A549 (cell line): ENCODE data around the gene SLC5A8. TPM values are rescaled to one million over a fixed set of nuclear protein-coding genes. Genes with fewer than 3 reads are reported as not detected.
"Not testable (repeated sequence)": the region's sequence is repeated elsewhere in the genome, so short reads cannot be mapped to it uniquely, and the experiment has no call there.

ENCODE experiments used
- ATAC-seq, 2 experiments: fragments of 200-7000 bp in 1 of 2; fragments of >200 bp in 1 of 2; cut with Nextera tagmentation in 1 of 2; cut with Tn5 transposase in 1 of 2; 3 replicates each; pipeline versions ENCODE4 v1.8.0 to v1.9.1; 2018 to 2020; ENCODE audit warnings: mild to moderate bottlenecking in 1 of 2, moderate library complexity in 1 of 2
- CTCF ChIA-PET: fragments of 300-600 bp; sonication (Branson Sonifier 250); formaldehyde crosslinking; extraction: SDS; loops from one replicate; lab custom pipeline; 2021; ENCODE audit warnings: antibody characterized with exemption, inconsistent platforms; lab: Yijun Ruan, JAX
- POLR2A ChIA-PET: fragments of 350-600 bp; formaldehyde crosslinking; extraction: SDS; loops from one replicate; lab custom pipeline; 2021; ENCODE audit warnings: antibody characterized with exemption, inconsistent platforms; lab: Yijun Ruan, JAX
- DNase-seq, 2 experiments: peaks; one replicate each; pipeline versions ENCODE4 v3.0.0 to v3.0.0-alpha.2; 2011 to 2016; ENCODE audit warnings: low read depth in 1 of 2, low spot score in 1 of 2
- FAIRE-seq: peaks from 2 replicates; lab custom pipeline; 2011; peaks lifted over from hg19 to GRCh38; lab: Jason Lieb, UNC
- H3K27ac ChIP-seq, 2 experiments: fragments of >200 bp; sonication (Bioruptor Twin); formaldehyde crosslinking; 3 replicates each; pipeline ENCODE4 v1.5.1; 2016 to 2017
- H3K4me1 ChIP-seq: fragments of >200 bp; sonication (Bioruptor Twin); formaldehyde crosslinking; 3 replicates; pipeline ENCODE4 v1.6.1; 2016
- H3K4me2 ChIP-seq: fragments of >200 bp; sonication (Bioruptor Twin); formaldehyde crosslinking; 3 replicates; pipeline ENCODE4 v1.6.1; 2016
- H3K4me3 ChIP-seq: fragments of >200 bp; sonication (Bioruptor Twin); formaldehyde crosslinking; 3 replicates; pipeline ENCODE4 v1.5.1; 2016
- H3K9me3 ChIP-seq: fragments of >200 bp; sonication (Bioruptor Twin); formaldehyde crosslinking; 3 replicates; pipeline ENCODE4 v1.6.1; 2016
- BHLHE40 ChIP-seq: IDR thresholded peaks from 2 replicates; pipeline ENCODE4 v1.6.1; 2012; ENCODE audit warnings: low read depth, low read length, inconsistent platforms
- CBX8 ChIP-seq: fragments of 200-600 bp; sonication (generic); IDR thresholded peaks from 2 replicates; pipeline ENCODE4 v1.6.1; 2016
- CEBPB ChIP-seq, 2 experiments: fragments of >200 bp in 1 of 2; sonication (Bioruptor Twin) in 1 of 2; formaldehyde crosslinking in 1 of 2; IDR thresholded peaks; 2 replicates each; pipeline ENCODE4 v1.6.1; 2012 to 2016
- CHD2 ChIP-seq: fragments of 150-350 bp; IDR thresholded peaks from 2 replicates; pipeline ENCODE4 v1.6.1; 2014; ENCODE audit warnings: low read length; ENCODE audit not compliant: partially characterized antibody
- EHF ChIP-seq: fragments of 250-450 bp; sonication (Bioruptor Pico); IDR thresholded peaks from 2 replicates; pipeline ENCODE4 v1.5.0; 2020; ENCODE audit warnings: mild to moderate bottlenecking
- EHMT2 ChIP-seq: fragments of 200-600 bp; sonication (generic); IDR thresholded peaks from 2 replicates; pipeline ENCODE4 v1.6.1; 2016; ENCODE audit warnings: antibody characterized with exemption, low read depth, mild to moderate bottlenecking, moderate library complexity
- ESRRA ChIP-seq: fragments of 150-350 bp; IDR thresholded peaks from 2 replicates; pipeline ENCODE4 v1.6.1; 2014; ENCODE audit warnings: mild to moderate bottlenecking, low read length, borderline replicate concordance
- FOSB ChIP-seq: fragments of 250-450 bp; sonication (Bioruptor Pico); IDR thresholded peaks from 2 replicates; pipeline ENCODE4 v1.5.0; 2020; ENCODE audit warnings: mild to moderate bottlenecking, moderate library complexity
- FOSL2 ChIP-seq, 2 experiments: fragments of 450-650 bp in 1 of 2; fragments of >200 bp in 1 of 2; sonication (Bioruptor Twin) in 1 of 2; formaldehyde crosslinking; IDR thresholded peaks; 2 replicates each; pipeline versions ENCODE4 v1.5.0 to v1.6.1; 2016 to 2020; ENCODE audit warnings: mild to moderate bottlenecking in 1 of 2, moderate library complexity in 1 of 2
- FOXS1 ChIP-seq: fragments of 250-450 bp; sonication (Bioruptor Pico); IDR thresholded peaks from 2 replicates; pipeline ENCODE4 v1.5.0; 2020; ENCODE audit warnings: mild to moderate bottlenecking, moderate library complexity
- GATA3 ChIP-seq: IDR thresholded peaks from 2 replicates; pipeline ENCODE4 v1.6.1; 2012; ENCODE audit warnings: borderline replicate concordance
- HOXA7 ChIP-seq: fragments of 250-450 bp; sonication (Bioruptor Pico); IDR thresholded peaks from 2 replicates; pipeline ENCODE4 v1.5.0; 2020; ENCODE audit warnings: mild to moderate bottlenecking, moderate library complexity
- HOXB5 ChIP-seq: fragments of 250-450 bp; sonication (Bioruptor Pico); IDR thresholded peaks from 2 replicates; pipeline ENCODE4 v1.5.0; 2020; ENCODE audit warnings: mild to moderate bottlenecking, moderate library complexity
- JUN ChIP-seq, 2 experiments: fragments of >200 bp; sonication (Bioruptor Twin); formaldehyde crosslinking; IDR thresholded peaks; 2 replicates in 1 of 2; 3 replicates in 1 of 2; pipeline ENCODE4 v1.6.1; 2016 to 2017
- KDM5A ChIP-seq: fragments of 200-600 bp; sonication (generic); IDR thresholded peaks from 2 replicates; pipeline ENCODE4 v1.6.1; 2016; ENCODE audit warnings: antibody characterized with exemption, mild to moderate bottlenecking
- MAFK ChIP-seq: fragments of 450-650 bp; IDR thresholded peaks from 2 replicates; pipeline ENCODE4 v1.6.1; 2014; ENCODE audit not compliant: partially characterized antibody
- PHF8 ChIP-seq: fragments of 200-600 bp; sonication (generic); IDR thresholded peaks from 2 replicates; pipeline ENCODE4 v1.6.1; 2016; ENCODE audit warnings: low read depth, mild to moderate bottlenecking, antibody characterized with exemption, moderate library complexity, borderline replicate concordance
- POLR2AphosphoS2 ChIP-seq: conservative IDR thresholded peaks from 2 replicates; pipeline ENCODE4 v1.6.1; 2012; ENCODE audit warnings: low read length, improper control_type of control experiment, inconsistent platforms
- RAD21 ChIP-seq, 2 experiments: fragments of >200 bp in 1 of 2; sonication (Bioruptor Twin) in 1 of 2; formaldehyde crosslinking in 1 of 2; IDR thresholded peaks in 1 of 2; conservative IDR thresholded peaks in 1 of 2; 2 replicates in 1 of 2; 3 replicates in 1 of 2; pipeline ENCODE4 v1.6.1; 2012 to 2018; ENCODE audit warnings: inconsistent platforms in 1 of 2
- TP53 ChIP-seq: fragments of 250-450 bp; sonication (Bioruptor Pico); IDR thresholded peaks from 2 replicates; pipeline ENCODE4 v1.5.0; 2021; ENCODE audit warnings: mild to moderate bottlenecking, moderate library complexity
- ZC3H11A ChIP-seq: fragments of 450-650 bp; IDR thresholded peaks from 2 replicates; pipeline ENCODE4 v1.6.1; 2014; ENCODE audit warnings: antibody characterized with exemption, mild to moderate bottlenecking
- WGBS: methylation state at CpG from one replicate; pipeline ENCODE4 v1.1.6; 2017; ENCODE audit errors: missing lambda C conversion rate; 5-methylcytosine and 5-hydroxymethylcytosine counted together
- polyA plus RNA-seq, 4 experiments: library from polyadenylated mRNA; depleted of rRNA in 3 of 4; stranded (reverse); fragments of >200 nt; fragmentation: RNase III in 1 of 4; extraction: RNeasy Plus Mini Kit Qiagen cat#74134 plus additional on column Dnase treatment in 1 of 4; gene quantifications; 2 replicates in 3 of 4; 3 replicates in 1 of 4; pipeline ENCODE4 v1.2.3, GENCODE V29; 2011 to 2017
- TF ChIP-seq, protein P1 (sequence below): fragments of 200-600 bp; sonication (generic); IDR thresholded peaks from 2 replicates; pipeline ENCODE4 v1.6.1; 2016; ENCODE audit warnings: antibody characterized with exemption, mild to moderate bottlenecking, moderate library complexity
- TF ChIP-seq, protein P2 (sequence below): IDR thresholded peaks from 2 replicates; pipeline ENCODE4 v1.6.1; 2012
- TF ChIP-seq, protein P3 (sequence below): fragments of >200 bp; sonication (Bioruptor Twin); formaldehyde crosslinking; IDR thresholded peaks from 3 replicates; pipeline ENCODE4 v1.6.1; 2016
- TF ChIP-seq, protein P4 (sequence below): fragments of 250-450 bp; sonication (Bioruptor Pico); IDR thresholded peaks from 2 replicates; pipeline ENCODE4 v1.5.0; 2021; ENCODE audit warnings: mild to moderate bottlenecking, moderate library complexity, borderline replicate concordance

SLC5A8 gene
- polyA plus RNA-seq, 2 of the 4 experiments (the other 2 are of a cell fraction): not detected

DNA sequence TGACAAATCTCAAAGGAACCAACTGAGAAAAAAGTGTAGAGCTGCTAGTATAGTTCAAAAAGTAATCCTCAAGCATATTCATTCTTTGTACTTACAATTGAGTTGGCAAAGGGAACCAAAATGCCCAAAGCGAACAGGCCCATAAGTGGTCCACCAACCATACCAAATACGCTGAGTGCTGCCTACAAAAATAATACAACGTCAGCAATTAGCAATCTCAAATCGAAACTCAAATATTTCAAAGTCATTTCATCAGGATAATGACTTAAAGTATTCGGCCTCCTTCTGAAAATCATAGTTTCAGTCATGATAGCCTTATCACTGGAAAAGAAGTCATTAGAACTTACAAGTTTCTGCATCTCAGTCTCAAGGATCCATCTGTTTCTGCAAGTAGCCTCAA, 42.0 kb downstream of the SLC5A8 start:
- Histone ChIP-seq H3K4me1 (no peaks in the 10 kb centered on the region), H3K27ac (no peak overlapping the region), H3K4me3 (no peak overlapping the region), H3K4me2 (no peak overlapping the region), H3K9me3 (no peaks in the 10 kb centered on the region)
- ATAC-seq: no peak
- TF ChIP-seq KDM5A: no peak
- TF ChIP-seq, protein P1, sequence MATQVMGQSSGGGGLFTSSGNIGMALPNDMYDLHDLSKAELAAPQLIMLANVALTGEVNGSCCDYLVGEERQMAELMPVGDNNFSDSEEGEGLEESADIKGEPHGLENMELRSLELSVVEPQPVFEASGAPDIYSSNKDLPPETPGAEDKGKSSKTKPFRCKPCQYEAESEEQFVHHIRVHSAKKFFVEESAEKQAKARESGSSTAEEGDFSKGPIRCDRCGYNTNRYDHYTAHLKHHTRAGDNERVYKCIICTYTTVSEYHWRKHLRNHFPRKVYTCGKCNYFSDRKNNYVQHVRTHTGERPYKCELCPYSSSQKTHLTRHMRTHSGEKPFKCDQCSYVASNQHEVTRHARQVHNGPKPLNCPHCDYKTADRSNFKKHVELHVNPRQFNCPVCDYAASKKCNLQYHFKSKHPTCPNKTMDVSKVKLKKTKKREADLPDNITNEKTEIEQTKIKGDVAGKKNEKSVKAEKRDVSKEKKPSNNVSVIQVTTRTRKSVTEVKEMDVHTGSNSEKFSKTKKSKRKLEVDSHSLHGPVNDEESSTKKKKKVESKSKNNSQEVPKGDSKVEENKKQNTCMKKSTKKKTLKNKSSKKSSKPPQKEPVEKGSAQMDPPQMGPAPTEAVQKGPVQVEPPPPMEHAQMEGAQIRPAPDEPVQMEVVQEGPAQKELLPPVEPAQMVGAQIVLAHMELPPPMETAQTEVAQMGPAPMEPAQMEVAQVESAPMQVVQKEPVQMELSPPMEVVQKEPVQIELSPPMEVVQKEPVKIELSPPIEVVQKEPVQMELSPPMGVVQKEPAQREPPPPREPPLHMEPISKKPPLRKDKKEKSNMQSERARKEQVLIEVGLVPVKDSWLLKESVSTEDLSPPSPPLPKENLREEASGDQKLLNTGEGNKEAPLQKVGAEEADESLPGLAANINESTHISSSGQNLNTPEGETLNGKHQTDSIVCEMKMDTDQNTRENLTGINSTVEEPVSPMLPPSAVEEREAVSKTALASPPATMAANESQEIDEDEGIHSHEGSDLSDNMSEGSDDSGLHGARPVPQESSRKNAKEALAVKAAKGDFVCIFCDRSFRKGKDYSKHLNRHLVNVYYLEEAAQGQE: no peak
- peak; percentile 89 for TF ChIP-seq MAFK
- FAIRE-seq: no peak
- no peak for DNase-seq
- 7% methylated on average over 5 of the region's 5 CpGs for WGBS
- CTCF ChIA-PET: no interaction called here
- POLR2A ChIA-PET: no interaction called here

DNA sequence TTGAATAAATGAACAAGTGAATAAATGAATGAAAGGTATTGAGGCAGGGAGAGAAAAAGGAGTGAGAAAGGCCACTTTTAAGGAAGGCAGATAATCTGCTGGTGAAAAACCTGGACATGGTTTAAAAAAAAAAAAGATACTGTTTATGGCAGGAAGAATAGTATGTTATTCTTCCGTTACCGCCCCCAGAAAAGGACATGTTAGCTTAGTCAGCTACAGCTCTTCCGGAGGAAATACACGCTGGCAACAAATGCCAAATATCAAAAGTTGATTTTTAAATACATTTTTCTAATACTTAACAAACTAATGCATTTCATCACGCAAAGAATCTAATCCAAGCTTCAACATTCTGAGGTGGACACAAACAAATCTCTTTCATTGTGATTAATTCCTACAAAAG, 43.2 kb downstream of the SLC5A8 start:
- ChIA-PET CTCF (interaction anchor here (0.5 to 0.9 kb wide), 2 partner anchors 25 to 255 kb away, joined by 3 to 4 read pairs; no protein-coding TSS in a partner anchor), POLR2A (no interaction called here)
- no peak overlapping the region for H3K4me3 ChIP-seq
- no peak overlapping the region for H3K27ac ChIP-seq
- no peaks in the 10 kb centered on the region for H3K4me1 ChIP-seq
- no peak for ATAC-seq
- DNase-seq: no peak
- H3K4me2 ChIP-seq: no peak overlapping the region
- 28% methylated on average over 5 of the region's 5 CpGs for WGBS
- FAIRE-seq: no peak
- no peaks in the 10 kb centered on the region for H3K9me3 ChIP-seq
- TF ChIP-seq JUN (IDR thresholded peaks at IDR 0.05) (no peak), EHF (CRISPR knock-in tag) (no peak), FOSB (no peak), CHD2 (no peak), BHLHE40 (no peak), KDM5A (no peak), HOXA7 (CRISPR knock-in tag) (no peak), PHF8 (no peak), CBX8 (no peak), TP53 (no peak), CEBPB (IDR thresholded peaks at IDR 0.05) (no peak), ESRRA (no peak), GATA3 (no peak), POLR2AphosphoS2 (no peak)
- TF ChIP-seq, protein P2, sequence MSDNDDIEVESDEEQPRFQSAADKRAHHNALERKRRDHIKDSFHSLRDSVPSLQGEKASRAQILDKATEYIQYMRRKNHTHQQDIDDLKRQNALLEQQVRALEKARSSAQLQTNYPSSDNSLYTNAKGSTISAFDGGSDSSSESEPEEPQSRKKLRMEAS: no peak
- TF ChIP-seq, protein P3, sequence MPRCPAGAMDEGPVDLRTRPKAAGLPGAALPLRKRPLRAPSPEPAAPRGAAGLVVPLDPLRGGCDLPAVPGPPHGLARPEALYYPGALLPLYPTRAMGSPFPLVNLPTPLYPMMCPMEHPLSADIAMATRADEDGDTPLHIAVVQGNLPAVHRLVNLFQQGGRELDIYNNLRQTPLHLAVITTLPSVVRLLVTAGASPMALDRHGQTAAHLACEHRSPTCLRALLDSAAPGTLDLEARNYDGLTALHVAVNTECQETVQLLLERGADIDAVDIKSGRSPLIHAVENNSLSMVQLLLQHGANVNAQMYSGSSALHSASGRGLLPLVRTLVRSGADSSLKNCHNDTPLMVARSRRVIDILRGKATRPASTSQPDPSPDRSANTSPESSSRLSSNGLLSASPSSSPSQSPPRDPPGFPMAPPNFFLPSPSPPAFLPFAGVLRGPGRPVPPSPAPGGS: no peak

DNA sequence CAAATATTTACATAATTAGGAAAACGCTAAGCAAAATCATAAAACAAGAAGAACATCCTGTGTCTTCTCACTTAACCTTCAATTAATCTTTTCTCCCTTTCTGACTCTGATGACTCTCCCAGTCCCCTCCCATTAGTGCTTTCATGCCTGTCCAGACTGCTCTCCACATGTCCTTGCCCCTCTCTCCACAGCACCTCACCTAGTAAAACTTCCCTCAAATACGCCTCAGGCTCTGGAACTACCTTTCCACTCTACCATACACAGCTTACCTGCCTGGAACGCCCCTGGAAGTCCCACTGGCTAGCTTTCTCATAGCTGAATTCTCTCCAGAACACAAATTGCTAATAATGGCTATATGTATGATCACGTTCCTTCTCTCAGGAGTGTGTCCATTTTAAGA, 44.7 kb downstream of the SLC5A8 start:
- no peak for ATAC-seq
- H3K27ac ChIP-seq: no peak overlapping the region
- H3K9me3 ChIP-seq: no peaks in the 10 kb centered on the region
- CTCF ChIA-PET: no interaction called here
- 4% methylated on average over 4 of the region's 4 CpGs for WGBS
- H3K4me2 ChIP-seq: no peak overlapping the region
- H3K4me3 ChIP-seq: no peak overlapping the region
- POLR2A ChIA-PET: no interaction called here
- no peak for FAIRE-seq
- no peak for TF ChIP-seq ZC3H11A
- no peak for TF ChIP-seq FOXS1 (CRISPR knock-in tag)
- no peak for TF ChIP-seq RAD21 (conservative IDR thresholded peaks at IDR 0.05 in 1 of 2, IDR thresholded peaks at IDR 0.05 in 1 of 2)
- TF ChIP-seq MAFK: no peak
- no peak for TF ChIP-seq TP53
- TF ChIP-seq HOXB5 (CRISPR knock-in tag): no peak
- no peak for TF ChIP-seq FOSL2 (IDR thresholded peaks at IDR 0.05)
- TF ChIP-seq FOSL2 (CRISPR knock-in tag; IDR thresholded peaks at IDR 0.05): no peak
- no peak for TF ChIP-seq PHF8
- TF ChIP-seq, protein P4, sequence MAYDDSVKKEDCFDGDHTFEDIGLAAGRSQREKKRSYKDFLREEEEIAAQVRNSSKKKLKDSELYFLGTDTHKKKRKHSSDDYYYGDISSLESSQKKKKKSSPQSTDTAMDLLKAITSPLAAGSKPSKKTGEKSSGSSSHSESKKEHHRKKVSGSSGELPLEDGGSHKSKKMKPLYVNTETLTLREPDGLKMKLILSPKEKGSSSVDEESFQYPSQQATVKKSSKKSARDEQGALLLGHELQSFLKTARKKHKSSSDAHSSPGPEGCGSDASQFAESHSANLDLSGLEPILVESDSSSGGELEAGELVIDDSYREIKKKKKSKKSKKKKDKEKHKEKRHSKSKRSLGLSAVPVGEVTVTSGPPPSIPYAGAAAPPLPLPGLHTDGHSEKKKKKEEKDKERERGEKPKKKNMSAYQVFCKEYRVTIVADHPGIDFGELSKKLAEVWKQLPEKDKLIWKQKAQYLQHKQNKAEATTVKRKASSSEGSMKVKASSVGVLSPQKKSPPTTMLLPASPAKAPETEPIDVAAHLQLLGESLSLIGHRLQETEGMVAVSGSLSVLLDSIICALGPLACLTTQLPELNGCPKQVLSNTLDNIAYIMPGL: no peak
- TF ChIP-seq EHMT2: no peak
- no peak for DNase-seq
- H3K4me1 ChIP-seq: no peaks in the 10 kb centered on the region

DNA sequence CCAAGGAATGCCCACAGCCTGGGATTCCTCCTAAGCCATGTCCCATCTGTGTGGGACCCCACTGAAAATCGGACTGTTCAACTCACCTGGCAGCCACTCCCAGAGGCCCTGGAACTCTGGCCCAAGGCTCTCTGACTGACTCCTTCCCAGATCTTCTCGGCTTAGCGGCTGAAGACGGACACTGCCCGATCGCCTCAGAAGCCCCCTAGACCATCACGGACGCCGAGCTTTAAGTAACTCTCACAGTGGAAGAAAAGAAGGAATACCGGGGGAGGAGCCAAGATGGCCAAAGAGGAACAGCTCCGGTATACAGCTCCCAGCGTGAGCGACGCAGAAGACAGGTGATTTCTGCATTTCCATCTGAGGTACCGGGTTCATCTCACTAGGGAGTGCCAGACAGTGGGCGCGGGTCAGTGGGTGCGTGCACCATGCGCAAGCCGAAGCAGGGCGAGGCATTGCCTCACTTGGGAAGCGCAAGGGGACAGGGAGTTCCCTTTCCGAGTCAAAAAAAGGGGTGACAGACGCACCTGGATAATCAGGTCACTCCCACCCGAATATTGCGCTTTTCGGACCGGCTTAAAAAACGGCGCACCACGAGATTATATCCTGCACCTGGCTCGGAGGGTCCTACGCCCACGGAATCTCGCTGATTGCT, 64.1 kb downstream of the SLC5A8 start:
- CTCF ChIA-PET, H3K27ac ChIP-seq, H3K9me3 ChIP-seq, FAIRE-seq, H3K4me2 ChIP-seq, H3K4me3 ChIP-seq, POLR2A ChIA-PET, H3K4me1 ChIP-seq, ATAC-seq, DNase-seq: not testable (repeated sequence)
- WGBS: 57% methylated on average over 30 of the region's 35 CpGs
